Measurements from ENCODE around the gene SLC16A7.

The SLC16A7 gene

DNA sequence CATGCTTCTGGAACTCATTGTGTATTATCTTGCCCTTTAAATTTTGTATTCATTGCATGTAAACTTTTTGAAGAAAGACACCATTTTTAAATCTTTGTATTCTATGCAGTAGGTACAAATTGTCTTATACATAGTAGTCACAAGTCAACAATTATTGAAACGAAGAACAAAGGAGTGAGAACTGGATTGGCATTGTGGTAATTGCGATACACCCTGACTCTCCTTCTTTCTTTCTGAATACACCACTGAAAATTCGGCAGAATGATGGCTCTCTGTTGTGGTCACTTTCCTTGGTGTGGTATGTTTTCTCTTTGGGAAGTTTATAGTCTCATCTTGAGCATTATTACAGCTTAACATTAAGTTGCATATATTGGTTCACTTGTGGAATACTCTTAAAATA is 34.1 kb downstream of the SLC16A7 start:
- TF ChIP-seq, protein P1, sequence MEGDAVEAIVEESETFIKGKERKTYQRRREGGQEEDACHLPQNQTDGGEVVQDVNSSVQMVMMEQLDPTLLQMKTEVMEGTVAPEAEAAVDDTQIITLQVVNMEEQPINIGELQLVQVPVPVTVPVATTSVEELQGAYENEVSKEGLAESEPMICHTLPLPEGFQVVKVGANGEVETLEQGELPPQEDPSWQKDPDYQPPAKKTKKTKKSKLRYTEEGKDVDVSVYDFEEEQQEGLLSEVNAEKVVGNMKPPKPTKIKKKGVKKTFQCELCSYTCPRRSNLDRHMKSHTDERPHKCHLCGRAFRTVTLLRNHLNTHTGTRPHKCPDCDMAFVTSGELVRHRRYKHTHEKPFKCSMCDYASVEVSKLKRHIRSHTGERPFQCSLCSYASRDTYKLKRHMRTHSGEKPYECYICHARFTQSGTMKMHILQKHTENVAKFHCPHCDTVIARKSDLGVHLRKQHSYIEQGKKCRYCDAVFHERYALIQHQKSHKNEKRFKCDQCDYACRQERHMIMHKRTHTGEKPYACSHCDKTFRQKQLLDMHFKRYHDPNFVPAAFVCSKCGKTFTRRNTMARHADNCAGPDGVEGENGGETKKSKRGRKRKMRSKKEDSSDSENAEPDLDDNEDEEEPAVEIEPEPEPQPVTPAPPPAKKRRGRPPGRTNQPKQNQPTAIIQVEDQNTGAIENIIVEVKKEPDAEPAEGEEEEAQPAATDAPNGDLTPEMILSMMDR (IDR thresholded peaks at IDR 0.05): no peak

DNA sequence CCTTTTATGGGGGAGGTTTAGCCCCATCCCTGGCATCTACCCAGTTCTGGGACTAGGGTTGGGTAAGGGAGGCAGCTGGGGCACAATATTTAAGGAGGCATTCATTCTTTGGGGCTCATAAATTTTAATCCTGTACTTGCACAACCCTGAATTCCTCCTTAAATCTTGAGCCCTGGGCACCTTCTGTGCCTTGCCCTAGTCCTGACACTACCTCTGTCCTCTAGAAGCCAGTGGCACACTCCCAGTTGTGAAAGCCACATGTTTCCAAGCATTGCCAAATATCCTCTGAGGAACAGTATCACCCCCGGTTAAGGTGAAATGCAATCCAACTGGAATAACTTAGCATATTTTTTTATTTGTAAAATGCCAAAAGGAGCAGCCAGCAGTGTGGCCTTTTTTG is 36.6 kb downstream of the SLC16A7 start:
- TF ChIP-seq, protein P1 (IDR thresholded peaks at IDR 0.05): no peak

DNA sequence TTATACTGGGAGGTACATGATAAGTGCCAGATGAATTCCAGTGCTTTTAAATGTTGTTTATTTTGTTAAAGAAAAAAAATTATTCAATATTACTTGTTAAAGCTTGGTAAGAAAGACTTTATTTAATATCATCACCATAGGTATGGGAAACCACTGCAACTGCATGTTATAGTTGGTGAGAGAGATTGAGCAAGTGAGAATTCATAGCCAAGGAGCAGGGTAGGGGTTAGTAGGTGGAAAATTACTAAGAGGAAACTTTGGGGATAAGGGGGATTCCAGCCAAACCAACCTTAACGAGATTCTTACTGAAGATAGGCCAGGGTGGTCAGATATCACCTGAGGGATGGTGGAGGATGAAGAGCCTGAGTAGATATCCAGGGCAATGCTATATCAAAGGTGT is 38.4 kb downstream of the SLC16A7 start:
- TF ChIP-seq, protein P1 (IDR thresholded peaks at IDR 0.05): no peak

DNA sequence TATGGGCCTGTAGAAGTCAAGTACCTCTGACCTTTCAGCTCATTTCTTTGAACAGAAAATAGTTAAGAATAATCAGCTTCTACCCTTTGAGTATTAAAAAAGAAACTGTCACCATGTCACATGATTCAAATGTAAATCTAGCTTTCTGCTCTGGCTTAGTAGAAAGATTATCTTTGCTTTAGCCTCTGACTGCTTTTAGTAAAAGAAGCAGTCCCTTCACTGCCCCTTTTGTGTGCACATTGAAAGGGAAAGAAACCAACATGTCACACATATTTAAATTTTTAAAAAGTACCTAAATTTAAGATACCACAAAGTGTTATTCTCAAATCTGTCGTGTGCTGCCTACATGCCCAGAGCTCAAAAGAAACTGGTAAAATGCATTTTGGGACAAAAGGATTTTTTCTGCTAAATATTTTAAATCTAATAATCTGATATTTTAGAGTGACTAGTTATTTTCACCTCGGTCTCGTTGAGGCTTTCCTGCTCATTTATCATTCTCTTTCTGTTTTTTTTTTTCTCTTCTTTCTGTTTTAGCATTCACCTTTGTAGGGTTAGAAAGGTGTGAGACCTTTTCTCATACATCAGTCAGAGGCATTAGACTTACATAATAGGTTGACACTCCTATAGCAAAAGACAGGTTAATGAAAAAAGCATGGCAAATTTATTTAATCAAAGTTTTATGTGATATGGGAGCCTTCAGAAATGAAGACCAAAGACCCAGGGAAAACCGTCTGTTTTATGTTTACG is 41.3 kb downstream of the SLC16A7 start:
- TF ChIP-seq, protein P1 (IDR thresholded peaks at IDR 0.05): no peak

DNA sequence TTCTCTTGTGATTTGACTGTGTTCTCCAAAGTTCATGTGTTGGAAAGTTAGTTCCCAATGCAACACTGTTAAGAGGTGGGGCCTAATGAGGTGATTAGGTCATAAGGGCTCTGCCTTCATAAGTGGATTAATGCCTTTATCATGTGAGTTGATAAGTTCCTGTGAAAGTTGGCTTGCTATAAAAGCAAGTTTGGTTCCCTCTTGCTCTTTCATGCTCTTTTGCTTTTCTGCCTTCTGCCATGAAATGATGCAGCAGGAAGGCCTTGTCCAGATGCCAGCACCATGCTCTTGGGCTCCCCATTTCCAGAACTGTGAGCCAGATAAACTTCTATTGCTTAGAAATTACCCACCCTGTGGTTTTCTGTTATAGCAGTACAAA is 41.9 kb downstream of the SLC16A7 start:
- TF ChIP-seq, protein P1 (IDR thresholded peaks at IDR 0.05): no peak

DNA sequence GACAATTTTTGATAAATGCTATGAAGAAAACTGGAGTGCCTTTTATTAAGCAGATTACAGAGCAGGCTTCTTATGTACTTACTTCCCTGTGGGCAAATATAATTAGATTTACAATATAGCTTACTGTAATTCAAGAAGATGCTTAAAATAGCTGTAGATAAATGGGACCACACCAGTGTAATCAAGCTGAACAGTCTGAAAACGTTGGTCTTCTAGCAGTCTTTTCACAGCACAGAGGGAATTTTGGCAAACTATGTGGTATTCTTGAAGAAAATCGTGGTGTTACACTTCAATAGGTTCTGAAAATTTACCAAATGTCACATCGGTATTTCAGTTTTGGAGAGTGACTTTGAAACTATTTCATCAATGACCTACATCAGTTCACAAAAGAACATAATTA is 47.7 kb downstream of the SLC16A7 start:
- TF ChIP-seq, protein P1 (IDR thresholded peaks at IDR 0.05): no peak

DNA sequence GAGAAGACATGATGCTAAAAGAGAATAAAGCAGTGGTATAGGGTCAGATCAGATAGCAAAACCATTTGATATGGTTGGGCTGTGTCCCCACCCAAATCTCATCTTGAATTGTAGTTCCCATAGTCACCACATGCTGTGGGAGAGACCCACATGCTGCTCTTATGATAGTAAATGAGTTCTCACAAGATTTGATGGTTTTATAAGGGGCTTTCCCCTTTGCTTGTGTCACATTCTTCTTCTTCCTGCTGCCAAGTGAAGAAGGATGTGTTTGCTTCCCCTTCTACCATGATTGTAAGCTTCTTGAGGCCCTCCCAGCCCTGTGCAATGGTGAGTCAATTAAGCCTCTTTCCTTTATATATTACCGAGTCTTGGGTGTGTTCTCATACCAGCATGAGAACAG is 49.4 kb downstream of the SLC16A7 start:
- TF ChIP-seq, protein P1 (IDR thresholded peaks at IDR 0.05): no peak

DNA sequence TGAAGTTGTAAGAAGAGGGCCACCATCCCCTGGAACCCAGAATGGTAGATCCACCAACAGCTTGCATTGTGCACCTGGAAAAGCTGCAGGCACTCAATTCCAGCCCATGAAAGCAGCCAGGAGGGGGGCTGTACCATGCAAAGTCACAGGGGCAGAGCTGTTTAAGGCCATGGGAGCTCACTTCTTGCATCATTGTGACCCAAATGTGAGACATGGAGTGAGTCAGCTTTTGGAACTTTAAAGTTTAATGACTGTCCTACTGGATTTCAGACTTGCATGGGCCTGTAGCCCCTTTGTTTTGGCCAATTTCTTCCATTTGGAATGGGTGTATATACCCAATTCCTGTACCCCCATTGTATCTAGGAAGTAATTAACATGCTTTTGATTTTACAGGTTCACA is 50.8 kb downstream of the SLC16A7 start:
- TF ChIP-seq, protein P1 (IDR thresholded peaks at IDR 0.05): no peak
